Muscle of arm (tissue), 12 donors: ENCODE data around the gene ENPP3. TPM values are rescaled to one million over a fixed set of nuclear protein-coding genes. Genes with fewer than 3 reads are reported as not detected.
"Not testable (repeated sequence)": the region's sequence is repeated elsewhere in the genome, so short reads cannot be mapped to it uniquely, and the experiment has no call there.

ENCODE experiments used
- DNase-seq: peaks from one replicate; pipeline ENCODE4 v3.0.0-alpha.2; 2013
- polyA plus RNA-seq, 12 donors: library from polyadenylated mRNA; unstranded; fragments of 120-200 nt; gene quantifications; one replicate each; pipeline ENCODE4 v1.2.1, GENCODE V29; 2013; ENCODE audit not compliant: insufficient read length in 12 of 12

Gene ENPP3
- polyA plus RNA-seq, 12 donors: 0.15 to 0.94 (median 0.42) TPM; not detected in 2

DNA sequence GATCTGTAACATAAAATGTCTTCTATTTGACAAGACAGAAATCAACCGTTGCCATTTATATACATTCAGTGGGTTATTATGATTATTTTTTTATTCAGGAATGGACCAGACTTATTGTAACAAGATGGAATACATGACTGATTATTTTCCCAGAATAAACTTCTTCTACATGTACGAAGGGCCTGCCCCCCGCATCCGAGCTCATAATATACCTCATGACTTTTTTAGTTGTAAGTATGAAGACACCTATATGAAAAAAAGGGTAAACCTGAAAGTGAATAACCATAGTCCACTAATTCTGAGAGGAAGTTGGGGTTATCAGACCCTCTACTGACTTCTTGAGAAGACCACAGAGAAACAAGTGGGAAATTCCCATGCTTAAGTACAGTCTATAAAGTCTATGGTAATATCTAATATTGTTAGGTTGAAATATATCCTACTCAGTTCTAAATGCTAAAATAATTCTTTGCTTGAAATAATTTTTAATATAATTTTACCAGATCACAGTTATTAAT, 48.2 kb downstream of the ENPP3 start:
- no peak for DNase-seq

DNA sequence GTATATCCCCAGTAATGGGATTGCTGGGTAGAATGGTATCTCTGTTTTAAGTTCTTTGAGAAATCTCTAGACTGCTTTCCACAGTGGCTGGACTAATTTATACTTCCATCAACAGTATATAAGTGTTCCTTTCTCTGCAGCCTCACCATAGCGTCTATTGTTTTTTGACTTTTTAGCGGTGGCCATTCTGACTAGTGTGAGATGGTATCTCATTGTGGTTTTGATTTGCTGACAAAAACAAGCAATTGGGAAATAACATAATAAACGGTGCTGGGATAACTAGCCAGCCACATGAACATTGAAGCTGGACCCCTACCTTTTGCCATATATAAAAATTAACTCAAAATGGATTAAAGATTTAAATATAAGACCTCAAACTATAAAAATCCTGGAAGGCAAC, 49.9 kb downstream of the ENPP3 start:
- no peak for DNase-seq

DNA sequence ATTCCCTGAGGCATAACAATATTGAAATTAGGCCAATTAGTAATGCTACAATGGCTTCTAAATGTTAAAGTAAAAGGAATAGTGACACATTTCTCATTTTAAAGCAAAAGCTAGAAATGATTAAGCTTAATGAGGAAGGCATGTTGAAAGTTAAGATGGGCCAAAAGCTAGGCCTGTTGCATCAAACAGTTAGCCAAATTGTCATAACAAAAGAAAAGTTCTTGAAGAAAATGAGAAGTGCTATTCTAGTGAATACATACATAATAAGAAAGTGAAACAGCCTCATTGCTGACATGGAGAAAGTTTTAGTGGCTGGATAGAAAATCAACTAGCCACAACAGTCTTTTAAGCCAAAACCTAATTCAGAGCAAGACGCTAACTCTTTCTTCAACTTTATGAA, 51.2 kb downstream of the ENPP3 start:
- no peak for DNase-seq

DNA sequence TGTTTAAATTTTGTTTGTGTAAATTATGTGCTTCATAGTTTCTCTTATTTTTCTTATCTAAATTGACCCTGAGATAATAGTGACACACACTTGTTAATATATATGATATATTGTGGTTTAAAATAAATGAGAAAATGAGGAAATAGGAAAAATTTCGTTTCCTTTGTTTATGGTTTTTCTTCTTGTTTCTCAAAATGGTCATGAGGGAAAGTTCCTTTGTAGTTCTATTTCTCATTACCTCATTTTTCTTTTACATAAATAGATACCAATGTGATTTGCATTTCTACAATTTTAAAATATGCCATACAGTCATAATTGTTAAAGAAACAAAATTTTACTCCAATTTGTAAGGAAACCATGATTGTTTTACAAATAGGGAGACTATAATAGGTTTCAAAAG, 54.9 kb downstream of the ENPP3 start:
- DNase-seq: no peak

DNA sequence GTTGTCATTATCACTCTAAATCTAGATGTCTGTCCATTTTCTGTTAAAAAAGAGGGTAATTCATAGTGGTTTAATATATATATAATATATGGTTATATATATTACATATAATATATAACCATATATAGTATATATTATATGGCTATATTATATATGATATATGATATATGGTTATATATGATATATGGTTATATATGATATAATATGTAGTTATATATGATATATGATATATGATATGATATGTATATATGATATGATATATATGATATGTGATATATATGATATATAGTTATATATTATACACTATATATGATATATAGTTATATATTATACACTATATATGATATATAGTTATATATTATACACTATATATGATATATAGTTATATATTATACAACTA, 55.5 kb downstream of the ENPP3 start:
- DNase-seq: no peak

DNA sequence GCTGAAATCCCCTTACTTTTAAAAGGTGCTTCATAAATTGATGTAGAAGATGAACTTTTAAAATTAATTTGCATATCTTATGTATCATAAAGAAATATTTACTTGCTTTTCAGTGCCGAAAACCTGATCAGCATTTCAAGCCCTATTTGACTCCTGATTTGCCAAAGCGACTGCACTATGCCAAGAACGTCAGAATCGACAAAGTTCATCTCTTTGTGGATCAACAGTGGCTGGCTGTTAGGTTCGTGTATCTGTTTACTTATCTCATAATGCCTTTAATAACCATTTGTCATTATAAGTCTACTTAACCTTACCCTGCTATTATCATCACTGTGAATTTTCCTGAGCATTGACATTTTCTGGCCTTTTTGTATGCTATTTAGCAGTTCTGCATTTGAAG, 56.3 kb downstream of the ENPP3 start:
- DNase-seq: no peak

DNA sequence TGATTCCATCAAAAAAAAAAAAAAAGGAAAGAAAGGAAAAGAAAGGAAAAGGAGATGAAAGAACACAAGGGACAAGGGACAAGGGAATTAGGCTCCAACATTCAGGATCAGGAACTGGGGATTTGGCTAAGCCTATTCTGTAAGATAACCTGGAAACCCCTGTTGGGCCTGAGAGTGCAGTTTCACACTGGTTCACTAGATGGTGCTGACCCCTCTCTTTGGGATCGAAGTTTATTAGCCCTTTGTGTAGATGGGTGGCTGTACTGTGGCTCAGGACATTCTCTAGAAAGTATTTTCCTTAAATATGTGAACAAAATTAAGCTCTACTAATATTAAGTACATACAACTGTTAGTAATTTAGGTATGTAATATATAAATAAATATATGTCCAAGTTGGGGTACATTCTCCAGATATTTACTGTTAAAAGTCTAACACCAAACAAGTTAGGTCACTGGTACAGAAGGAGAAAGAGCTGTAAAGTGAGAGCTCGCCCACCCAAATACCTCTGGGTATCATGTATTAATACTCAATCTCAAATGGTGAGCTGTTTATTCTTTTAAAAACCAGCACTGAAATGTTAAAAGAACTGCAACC, 57.8 kb downstream of the ENPP3 start:
- DNase-seq: peak; percentile 78

DNA sequence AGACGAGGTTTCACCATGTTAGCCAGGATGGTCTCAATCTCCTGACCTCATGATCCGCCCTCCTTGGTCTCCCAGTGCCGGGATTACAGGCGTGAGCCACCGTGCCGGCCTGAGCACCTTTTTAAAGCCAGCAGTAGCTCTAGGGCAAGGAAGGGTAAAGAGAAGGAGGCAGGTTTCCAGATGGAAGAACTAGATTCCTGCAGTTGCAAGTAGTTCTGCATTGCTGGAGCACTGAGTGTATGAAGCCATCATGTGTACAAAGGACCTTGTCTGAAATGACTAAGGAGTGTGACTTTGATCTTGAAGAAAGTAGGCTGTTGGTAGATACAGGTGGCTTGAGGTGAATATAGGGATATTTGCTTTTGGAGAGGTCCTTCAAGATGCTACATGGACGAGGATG, 59.9 kb downstream of the ENPP3 start:
- DNase-seq: no peak

DNA sequence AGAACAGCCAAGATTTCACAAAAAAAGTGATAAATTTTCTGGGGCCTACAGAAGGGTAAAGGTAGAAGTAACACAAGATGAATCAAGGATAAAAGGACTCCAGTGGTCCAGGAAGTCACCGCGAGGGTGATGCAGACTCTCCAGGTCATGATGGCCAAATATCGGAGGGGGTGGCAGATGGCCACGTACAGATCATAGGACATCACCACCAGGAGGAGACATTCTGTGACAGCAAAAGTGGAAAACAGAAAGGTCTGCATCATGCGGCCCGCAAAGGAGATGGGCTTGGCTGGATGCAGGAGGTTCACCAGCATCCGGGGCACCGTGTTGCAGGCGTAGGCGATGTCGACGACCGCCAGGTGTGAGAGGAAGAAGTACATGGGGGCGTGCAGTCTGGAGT, 63.7 kb downstream of the ENPP3 start:
- not testable (repeated sequence) for DNase-seq

DNA sequence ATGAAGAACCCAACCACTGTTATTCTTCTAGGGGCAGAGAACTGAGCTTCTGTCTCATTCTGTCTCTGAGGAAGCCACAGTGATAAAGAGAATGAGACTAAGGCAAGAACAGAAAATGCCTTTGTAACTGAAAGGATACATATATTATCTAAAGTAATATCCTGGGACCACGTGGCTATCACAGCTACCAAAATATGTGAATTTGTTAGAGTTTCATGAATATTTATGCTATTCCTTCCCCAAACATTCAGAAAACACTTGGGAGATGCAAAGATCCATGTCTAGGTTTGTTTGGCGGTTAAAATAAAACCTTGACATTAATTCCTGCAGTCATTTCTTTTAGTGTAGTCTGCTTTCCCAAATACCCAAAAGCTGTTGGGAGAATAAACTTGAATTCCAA, 66.8 kb downstream of the ENPP3 start:
- DNase-seq: not testable (repeated sequence)

DNA sequence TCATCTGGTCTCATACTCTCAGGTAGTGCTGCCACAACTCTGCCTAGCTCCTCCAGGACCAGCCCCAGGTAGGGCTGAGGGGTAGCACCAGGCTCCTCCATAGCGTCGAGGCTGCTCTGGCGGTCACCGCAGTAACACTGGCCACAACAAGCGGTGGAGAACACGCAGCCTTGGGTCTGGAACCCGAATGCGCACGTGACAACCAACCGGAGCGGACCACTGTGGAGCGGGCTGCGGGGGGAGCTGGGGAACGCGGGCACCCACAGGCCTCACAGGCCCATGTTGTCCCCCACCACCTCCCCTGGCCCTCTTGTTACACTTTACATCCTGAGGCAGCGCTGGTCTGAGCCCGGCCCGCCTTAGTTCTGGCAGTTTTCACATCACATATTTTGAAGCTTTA, 73.8 kb downstream of the ENPP3 start, which contains the start of gene CTAGE9:
TSS of gene CTAGE9 (minus strand) at position 101 of the 400 bp plus-strand sequence. CDS start at position 101, 0 bp downstream.
- not testable (repeated sequence) for DNase-seq

DNA sequence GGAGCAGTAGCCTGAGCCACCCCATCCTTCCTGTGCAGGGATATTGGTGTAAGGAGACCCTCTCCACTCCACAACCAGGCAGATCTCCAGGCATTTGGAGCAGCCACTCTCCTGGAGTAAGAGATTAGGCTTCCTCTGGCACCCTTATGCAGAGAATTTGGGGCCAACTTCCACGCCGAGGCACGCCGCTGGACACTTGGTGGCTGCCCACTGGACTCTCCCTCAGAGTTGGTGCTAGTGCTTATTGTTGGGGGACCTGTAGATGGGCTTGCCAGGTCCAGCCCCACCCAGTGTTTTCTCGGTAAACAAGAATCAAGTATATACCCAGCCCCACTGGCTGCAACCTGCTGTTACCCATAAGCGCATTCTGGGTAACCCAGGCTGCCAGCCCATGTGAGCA, 78.5 kb downstream of the ENPP3 start:
- DNase-seq: not testable (repeated sequence)

DNA sequence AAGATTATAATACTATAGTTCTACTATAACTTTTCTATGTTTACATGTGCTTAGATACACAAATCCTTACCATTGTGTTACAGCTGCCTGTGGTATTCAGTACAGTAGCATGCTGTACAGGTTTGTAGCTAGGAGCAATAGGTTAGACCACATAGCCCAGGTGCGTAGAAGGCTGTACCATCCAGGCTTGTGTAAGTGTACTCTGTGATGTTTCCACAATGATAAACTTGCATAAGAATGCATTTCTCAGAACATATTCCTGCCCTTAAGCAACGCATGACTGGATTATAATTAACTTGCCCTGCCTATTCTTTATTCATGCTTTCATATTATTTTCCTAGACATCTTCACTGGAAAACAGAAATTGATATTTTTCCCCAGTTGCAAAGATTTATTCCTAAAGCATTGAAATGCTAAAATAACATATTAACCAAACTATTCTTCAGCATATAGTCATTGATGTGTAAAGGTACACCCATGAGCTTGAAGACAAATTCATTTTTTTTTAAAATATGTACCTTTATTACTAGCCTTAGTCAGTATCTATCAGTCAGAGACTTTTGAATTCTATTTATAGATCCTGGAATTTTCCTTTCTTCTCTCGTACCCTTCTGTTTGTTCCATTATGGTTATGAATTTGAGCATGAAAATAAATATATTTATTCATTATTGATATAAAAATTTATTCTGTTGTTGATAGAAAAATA, 80.9 kb downstream of the ENPP3 start:
- DNase-seq: no peak

DNA sequence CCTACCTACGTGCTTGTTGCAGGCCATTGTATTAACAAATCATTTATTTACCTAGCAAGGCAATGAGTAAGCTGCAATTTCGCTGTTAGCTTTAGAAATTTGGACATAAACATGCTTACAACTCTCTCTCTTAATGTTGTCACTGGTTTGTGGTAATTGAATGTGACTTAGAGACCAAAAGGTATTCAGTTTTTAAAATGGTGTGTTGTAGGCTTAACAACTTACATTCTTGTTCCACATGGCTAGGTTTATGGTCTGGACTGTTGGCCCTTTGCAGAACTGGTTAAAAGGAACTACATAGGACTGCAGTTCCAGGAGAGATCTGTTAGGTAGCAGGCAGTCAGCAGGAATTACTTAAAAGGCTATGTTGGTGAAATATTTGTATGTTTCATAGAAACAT, 84.1 kb downstream of the ENPP3 start:
- no peak for DNase-seq

DNA sequence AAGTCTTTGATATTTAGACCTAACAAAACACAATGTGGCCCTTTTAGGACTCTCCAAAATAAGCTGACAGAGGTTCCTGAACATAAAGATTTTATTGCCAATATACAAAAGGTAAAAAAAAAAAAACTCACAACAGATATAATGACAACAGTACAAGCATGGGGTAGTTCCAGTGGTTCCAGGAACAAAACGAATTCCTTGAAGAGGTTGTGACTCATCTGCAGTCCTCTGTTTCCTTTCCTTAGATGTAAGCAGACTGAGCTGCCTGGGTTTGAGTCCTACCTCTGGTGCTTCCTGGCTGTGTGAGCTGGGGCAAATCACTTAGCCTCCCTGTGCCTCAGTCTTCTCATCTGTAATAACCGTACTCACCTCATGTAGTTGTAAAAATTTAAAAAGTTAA, 87.0 kb downstream of the ENPP3 start:
- no peak for DNase-seq

DNA sequence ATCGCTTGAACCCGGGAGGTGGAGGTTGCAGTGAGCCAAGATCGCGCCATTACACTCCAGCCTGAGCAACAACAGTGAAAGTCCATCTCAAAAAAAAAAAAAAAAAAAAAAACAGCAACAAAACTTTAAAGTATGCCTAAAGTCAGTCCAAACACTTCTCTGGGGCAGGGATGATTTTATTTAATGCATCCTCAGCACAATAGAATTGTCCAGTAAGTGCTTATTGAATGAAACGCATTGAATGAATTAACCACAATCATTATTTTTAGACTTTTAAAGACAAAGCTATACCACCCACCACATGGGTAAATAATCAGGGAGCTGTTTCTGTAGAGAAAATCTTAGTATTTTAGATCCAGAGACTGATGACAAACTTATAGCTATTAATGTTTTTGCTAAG, 90.4 kb downstream of the ENPP3 start:
- DNase-seq: no peak

DNA sequence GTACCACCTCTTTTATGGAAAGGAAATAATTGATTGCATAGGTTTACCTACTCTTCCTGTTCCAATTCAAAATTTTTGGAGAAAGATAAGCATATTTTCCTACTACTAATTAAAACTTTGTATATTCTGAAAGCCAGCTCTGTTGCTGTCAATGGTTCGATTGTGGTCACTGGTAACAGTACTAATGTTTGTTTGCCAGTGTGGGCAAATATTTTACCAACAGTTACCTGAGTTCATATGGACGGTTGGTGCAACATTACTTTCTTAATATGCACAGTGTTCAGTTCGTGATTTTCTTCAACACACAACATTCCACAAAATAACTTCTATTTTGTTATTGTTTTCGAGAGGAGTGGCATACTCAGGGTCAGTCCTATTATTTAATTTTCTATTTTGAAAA, 90.8 kb downstream of the ENPP3 start:
- DNase-seq: no peak

DNA sequence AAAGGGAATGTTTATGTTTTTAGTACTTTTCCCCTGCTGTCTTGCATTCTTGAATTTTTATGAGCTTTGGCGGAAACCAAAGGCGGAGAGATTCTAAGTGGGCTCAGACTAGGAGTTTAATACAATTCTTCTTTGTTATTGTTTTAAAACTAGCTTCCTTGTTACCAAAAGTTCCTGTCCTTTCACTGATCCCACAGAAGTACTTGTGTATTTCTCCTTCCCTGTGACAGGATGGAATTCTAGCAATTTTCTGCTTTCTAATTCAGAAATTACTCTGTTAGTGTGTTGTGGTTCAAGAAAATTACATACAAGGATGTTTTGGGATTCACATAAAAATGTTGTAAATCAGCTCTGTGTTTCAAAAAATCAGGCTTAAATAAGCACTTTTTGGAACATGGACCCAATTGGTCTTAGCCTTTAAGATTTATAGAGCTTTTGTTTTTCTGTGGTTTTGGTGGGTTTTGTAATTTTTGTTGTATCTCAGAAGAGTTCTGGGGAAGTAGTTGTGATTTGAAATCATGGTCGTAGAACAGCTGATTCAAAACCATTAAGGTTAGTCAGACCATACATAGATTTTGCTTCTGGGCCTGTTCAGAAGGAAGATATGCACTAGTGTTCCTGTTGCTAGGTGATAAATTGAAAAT, 91.3 kb downstream of the ENPP3 start:
- no peak for DNase-seq

DNA sequence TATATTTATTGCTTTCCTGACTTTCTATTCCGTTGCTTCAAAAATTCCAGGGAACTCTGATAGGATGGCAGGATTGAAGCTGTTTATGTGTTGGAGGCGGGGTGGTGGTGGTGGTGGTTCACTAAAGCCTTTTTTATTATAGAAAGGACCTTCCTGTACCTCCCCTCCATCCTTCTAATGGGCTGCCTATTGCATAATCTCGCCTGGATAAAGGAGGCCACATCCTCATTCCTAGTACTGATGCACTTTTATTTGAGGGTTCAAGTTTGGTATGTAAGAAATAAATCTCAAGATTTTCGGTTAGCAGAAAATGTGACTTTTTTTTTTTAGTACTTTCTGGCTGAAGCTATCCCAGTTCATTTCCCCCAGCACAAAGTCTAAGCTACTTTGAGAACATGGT, 92.4 kb downstream of the ENPP3 start:
- DNase-seq: no peak

DNA sequence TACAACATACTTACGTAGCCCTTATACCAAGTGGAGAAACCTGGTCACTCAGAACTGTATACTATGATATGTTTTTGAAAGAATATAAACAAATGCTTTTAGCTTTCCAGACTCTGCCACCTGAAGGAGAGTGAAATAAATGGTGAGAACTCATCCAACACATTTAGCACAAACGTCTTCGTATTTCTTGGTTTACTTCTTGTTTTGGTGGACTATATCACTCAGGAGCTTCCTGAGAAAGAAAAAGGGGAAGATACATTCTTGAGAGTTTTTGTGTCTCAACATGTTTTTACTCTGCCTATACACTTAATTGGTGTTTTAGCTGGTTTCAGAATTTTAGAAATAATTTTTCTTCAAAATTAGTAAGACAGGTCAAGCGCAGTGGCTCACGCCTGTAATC, 93.2 kb downstream of the ENPP3 start:
- no peak for DNase-seq

DNA sequence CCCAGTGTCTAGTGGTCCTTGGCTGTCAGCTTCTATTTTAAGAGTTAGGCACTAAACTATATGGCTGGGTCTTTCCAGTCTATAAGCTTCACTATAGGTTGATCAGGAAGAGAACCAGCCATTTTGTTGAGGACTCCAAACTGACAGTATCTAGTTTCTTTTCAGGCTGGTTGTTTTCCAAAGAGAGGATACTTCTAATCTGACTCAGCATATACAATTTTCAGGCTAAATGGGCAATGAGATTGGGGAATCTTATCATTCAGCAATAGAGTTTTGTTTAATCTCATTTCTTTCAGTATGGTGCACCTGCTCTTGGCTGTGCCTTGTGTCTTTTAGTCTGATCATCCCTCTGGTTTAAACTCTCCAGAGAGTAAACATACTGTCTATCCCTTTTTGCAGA, 94.1 kb downstream of the ENPP3 start:
- no peak for DNase-seq

DNA sequence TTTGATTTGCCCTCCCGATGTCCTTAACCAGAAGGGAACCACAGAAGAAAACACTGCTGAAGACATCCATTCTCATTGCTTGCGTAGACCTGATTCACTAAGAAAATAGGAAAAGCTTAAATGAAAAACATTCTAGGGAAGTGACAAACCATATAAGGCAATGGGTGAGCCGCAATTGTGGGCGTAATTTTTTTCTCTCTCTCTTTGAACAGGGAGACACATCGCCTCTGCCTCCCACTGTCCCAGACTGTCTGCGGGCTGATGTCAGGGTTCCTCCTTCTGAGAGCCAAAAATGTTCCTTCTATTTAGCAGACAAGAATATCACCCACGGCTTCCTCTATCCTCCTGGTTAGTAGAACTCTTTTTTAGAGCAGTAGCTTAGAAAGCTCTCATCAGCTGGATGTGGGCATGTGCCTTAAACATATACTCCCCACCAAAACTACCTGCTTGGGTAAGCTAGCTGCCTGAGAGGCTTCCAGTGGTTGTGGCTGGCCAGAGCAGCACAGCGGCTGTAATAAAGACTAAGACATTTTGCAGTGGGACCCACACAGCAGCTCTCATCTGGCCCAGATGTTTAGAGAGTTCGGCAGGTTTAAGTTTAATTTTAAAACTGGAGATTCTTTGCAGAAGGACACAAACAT, 96.4 kb downstream of the ENPP3 start:
- DNase-seq: no peak
